ENCODE data around the gene ADCY1.

DNA sequence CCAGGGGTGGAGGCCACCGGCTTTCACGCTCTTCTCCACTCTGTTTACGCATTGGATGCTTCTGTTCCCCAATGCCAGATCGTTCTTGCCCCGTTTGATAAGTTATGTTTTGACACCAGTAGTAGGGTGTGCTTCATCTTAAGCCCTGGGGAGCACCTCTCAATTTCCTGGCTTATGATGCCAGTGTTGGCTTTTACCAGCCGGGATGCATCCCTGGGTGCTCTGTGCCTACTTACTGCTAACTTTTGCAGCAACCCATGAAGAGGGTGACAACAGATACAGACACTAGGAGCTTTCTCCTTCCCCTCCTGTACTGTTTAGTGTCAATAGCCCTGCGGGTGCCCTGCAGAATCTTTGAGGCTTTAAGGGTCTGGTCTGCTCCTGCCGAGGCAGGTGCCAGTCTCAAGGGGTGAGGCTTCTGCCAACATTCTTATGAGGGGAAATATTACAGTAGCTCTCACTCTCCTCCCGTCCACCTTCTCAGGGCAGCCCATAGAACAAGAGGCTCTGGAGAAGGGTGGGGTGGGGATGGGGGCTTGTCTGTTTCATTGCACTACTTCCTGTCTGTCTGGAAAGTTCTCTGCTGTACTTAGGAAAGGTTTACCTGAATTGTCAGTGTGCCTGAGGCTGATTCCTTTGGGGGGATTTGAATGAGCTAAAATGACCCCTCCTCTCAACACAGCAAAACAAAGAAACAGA, 23.3 kb downstream of the ADCY1 start:
- no peak for TF ChIP-seq EP300 (IDR thresholded peaks at IDR 0.05)
- TF ChIP-seq, protein P1, sequence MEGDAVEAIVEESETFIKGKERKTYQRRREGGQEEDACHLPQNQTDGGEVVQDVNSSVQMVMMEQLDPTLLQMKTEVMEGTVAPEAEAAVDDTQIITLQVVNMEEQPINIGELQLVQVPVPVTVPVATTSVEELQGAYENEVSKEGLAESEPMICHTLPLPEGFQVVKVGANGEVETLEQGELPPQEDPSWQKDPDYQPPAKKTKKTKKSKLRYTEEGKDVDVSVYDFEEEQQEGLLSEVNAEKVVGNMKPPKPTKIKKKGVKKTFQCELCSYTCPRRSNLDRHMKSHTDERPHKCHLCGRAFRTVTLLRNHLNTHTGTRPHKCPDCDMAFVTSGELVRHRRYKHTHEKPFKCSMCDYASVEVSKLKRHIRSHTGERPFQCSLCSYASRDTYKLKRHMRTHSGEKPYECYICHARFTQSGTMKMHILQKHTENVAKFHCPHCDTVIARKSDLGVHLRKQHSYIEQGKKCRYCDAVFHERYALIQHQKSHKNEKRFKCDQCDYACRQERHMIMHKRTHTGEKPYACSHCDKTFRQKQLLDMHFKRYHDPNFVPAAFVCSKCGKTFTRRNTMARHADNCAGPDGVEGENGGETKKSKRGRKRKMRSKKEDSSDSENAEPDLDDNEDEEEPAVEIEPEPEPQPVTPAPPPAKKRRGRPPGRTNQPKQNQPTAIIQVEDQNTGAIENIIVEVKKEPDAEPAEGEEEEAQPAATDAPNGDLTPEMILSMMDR (IDR thresholded peaks at IDR 0.05) = no peak
